ENCODE data around the gene ZC3H12D. TPM values are rescaled to one million over a fixed set of nuclear protein-coding genes. Genes with fewer than 3 reads are reported as not detected.

Gene ZC3H12D
- total and polyA plus RNA-seq, 2 experiments from 2014 or later: 0.24 to 0.72 TPM

DNA sequence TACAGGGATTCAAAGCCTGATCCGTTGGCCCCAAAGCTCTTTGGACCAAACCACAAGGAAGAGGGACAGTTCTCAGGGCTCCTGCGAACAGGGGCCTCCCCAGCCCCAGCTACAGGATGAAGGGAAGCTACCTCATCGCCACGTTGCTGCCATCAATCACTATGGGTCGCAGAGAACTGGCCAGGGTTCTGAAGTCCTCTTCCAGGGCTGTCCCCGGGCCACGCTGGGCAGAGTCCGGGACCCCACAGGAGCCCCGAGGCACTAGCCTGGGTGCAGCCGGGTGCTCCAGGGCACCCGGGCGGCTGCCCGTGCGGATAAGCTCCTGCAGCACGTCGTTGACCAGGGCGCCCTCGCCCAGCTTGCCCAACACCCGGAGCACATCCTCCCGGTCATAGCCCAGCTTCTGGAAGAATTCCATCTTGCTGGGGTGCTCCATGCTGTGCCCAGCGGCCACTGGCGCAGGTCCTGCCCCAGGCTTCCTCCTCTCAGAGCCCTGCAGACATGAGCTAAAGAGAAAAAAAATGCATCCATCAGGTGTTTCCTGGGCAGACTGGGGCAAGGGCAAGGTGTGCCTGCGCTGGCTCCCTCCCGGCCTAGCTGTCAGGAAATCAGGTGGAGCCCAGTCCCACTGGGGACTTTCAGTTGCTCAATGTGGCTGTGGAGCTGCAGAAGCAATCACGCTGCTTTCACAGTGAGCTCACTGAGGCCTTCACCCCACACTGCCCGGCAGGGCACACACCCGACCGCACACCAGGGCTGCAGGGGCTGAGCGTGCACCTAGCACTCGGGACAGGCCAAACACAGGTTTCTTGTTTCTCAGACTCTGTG lies 10.5 kb downstream of the ZC3H12D start:
- no peak for DNase-seq (ENCODE audit: low read depth in 1 of 2, low spot score in 1 of 2)
- H3K36me3 ChIP-seq: no peaks in the 10 kb centered on the region
- H3K4me1 ChIP-seq (ENCODE audit: low read depth): no peaks in the 10 kb centered on the region
- no peak overlapping the region for H3K4me3 ChIP-seq
- H3K9me3 ChIP-seq (ENCODE audit: low read depth): no peaks in the 10 kb centered on the region
- no peak overlapping the region for H3K27ac ChIP-seq
- TF ChIP-seq, protein P1, sequence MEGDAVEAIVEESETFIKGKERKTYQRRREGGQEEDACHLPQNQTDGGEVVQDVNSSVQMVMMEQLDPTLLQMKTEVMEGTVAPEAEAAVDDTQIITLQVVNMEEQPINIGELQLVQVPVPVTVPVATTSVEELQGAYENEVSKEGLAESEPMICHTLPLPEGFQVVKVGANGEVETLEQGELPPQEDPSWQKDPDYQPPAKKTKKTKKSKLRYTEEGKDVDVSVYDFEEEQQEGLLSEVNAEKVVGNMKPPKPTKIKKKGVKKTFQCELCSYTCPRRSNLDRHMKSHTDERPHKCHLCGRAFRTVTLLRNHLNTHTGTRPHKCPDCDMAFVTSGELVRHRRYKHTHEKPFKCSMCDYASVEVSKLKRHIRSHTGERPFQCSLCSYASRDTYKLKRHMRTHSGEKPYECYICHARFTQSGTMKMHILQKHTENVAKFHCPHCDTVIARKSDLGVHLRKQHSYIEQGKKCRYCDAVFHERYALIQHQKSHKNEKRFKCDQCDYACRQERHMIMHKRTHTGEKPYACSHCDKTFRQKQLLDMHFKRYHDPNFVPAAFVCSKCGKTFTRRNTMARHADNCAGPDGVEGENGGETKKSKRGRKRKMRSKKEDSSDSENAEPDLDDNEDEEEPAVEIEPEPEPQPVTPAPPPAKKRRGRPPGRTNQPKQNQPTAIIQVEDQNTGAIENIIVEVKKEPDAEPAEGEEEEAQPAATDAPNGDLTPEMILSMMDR (IDR thresholded peaks at IDR 0.05; ENCODE audit: low read depth, low read length): no peak
- H3K27me3 ChIP-seq: no peaks in the 10 kb centered on the region

DNA sequence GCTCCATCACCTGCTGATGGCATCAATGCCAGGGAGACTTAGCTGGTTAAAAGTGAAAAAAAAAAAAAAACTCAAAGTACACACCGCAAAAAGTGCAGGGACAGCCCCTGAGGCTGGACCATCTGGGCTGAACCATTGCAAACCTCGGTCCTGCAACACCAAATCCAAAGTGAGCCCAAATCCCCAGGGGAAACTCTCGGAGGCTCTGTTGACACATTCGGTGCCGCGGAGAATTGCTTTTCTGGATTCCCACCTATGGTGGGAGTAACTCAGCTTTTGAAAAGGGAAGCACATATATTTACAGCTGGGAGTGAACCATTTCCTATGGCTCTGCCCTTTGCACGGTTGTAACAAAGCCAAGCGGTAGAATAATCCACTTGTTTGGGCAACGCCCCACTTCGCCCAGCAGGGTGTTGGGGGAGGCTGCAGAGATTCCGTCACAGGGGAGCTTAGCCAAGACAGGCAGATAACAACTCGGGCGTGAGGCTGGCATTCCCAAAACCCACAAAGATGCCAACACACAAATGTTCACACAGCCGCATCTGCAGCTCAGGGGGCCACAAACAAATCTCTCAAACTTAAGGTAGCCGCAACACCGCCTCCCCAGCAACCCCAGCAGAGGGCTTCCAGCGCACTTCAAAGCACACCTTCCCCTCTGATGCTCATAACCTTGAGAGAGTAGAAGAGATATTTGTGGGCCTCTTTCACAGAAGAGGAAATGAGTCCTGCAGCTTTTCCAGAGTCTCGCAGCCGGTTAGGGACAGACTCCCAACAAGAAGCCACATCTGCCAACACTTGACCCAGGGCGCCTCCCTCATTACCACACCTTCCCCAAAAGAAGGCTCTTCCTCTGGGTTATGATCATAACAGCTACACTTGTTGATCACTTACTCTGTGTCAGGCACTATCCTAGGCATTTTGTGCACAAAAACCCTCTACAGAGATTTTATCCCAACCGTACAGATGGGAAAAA lies 11.4 kb downstream of the ZC3H12D start:
- Histone ChIP-seq H3K4me3 (no peak overlapping the region), H3K4me1 (ENCODE audit: low read depth) (no peaks in the 10 kb centered on the region), H3K27ac (no peak overlapping the region), H3K9me3 (ENCODE audit: low read depth) (no peaks in the 10 kb centered on the region), H3K27me3 (no peaks in the 10 kb centered on the region), H3K36me3 (no peaks in the 10 kb centered on the region)
- peak in 1 of 2 donors; percentile 20 for DNase-seq (ENCODE audit: low read depth in 1 of 2, low spot score in 1 of 2)
- TF ChIP-seq, protein P1 (IDR thresholded peaks at IDR 0.05; ENCODE audit: low read depth, low read length): no peak

DNA sequence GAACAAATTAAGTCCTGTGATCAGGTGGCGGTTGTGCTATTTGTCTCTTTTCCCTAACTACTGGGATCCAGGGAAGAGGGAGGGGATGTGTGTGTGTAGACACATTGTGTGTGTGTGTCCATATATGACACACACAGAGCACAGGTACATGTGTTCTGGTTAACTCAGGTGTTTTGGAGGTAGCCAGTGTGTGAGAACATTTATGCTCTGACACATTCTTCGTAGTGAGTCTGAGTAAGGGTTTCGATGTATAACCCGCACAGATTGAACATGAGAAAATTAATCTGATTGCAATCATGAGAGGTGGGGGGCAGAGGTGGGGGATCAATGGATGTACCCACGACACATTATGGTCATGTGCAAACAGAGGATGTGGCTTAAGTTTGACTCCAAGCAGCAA lies 12.6 kb downstream of the ZC3H12D start:
- H3K27ac ChIP-seq: no peak overlapping the region
- no peaks in the 10 kb centered on the region for H3K36me3 ChIP-seq
- DNase-seq (ENCODE audit: low read depth in 1 of 2, low spot score in 1 of 2): no peak
- H3K4me3 ChIP-seq: no peak overlapping the region
- no peaks in the 10 kb centered on the region for H3K4me1 ChIP-seq (ENCODE audit: low read depth)
- no peaks in the 10 kb centered on the region for H3K9me3 ChIP-seq (ENCODE audit: low read depth)
- H3K27me3 ChIP-seq: no peaks in the 10 kb centered on the region
- TF ChIP-seq, protein P1 (IDR thresholded peaks at IDR 0.05; ENCODE audit: low read depth, low read length): no peak

DNA sequence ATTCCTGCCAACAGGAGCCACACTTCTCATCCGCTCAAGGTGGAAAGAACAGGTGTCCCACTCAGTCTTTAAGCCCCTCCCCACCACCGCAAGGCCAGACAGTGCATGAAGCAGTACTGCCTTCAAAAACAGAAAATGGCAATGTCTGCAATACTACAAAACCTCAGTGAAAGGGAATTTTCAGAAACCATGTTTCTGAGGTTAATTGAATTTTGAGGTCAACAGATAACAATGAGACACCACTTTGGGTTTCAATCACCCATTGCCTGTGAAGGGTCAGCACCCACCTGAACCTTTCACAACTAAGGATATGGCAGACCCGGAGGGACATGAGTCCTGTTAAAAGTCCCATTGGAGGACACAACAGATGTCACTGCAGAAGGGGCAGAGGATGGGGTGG lies 13.0 kb downstream of the ZC3H12D start:
- Histone ChIP-seq H3K36me3 (no peaks in the 10 kb centered on the region), H3K4me3 (no peak overlapping the region), H3K4me1 (ENCODE audit: low read depth) (no peaks in the 10 kb centered on the region), H3K27ac (no peak overlapping the region), H3K27me3 (no peaks in the 10 kb centered on the region), H3K9me3 (ENCODE audit: low read depth) (no peaks in the 10 kb centered on the region)
- TF ChIP-seq, protein P1 (IDR thresholded peaks at IDR 0.05; ENCODE audit: low read depth, low read length): no peak
- DNase-seq (ENCODE audit: low read depth in 1 of 2, low spot score in 1 of 2): no peak

DNA sequence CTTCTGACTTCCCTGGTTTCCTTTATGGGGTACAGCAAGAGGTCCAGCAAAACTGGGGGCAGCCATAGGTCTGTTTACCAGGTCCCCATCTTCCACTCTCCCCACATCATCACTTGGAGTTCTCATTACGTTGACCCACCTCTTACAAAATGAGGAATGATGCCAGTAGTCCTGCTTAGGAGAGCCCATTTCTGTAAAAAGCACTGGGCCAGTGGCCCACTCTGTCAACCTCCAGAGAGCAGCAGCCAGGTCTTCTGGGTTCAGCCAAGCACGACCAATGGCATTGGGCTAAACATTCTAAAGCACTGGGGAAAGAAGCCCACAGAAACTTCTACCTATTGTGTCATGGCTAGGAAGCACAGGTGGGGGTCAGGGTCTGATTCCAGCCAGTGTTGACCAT lies 13.9 kb downstream of the ZC3H12D start:
- H3K36me3 ChIP-seq: no peaks in the 10 kb centered on the region
- H3K27ac ChIP-seq: no peak overlapping the region
- no peak for DNase-seq (ENCODE audit: low read depth in 1 of 2, low spot score in 1 of 2)
- no peaks in the 10 kb centered on the region for H3K4me1 ChIP-seq (ENCODE audit: low read depth)
- H3K9me3 ChIP-seq (ENCODE audit: low read depth): no peaks in the 10 kb centered on the region
- TF ChIP-seq, protein P1 (IDR thresholded peaks at IDR 0.05; ENCODE audit: low read depth, low read length): no peak
- no peak overlapping the region for H3K4me3 ChIP-seq
- H3K27me3 ChIP-seq: no peaks in the 10 kb centered on the region

Data from cardiac muscle cell (in vitro differentiated cells and primary cell).